Heart right ventricle (tissue), 16 donors: ENCODE data around the gene CTNND2. TPM values are rescaled to one million over a fixed set of nuclear protein-coding genes. Genes with fewer than 3 reads are reported as not detected.

Experiments used
- ATAC-seq, 8 donors: fragments of 200-7000 bp; cut with Tn5 transposase; one replicate each; pipeline ENCODE4 v1.9.1; 2020; ENCODE audit warnings: mild to moderate bottlenecking in 8 of 8, moderate library complexity in 8 of 8, moderate number of reproducible peaks in 1 of 8
- DNase-seq, 2 donors: peaks; one replicate each; pipeline ENCODE4 v3.0.0-alpha.2; 2020
- H3K27ac ChIP-seq, 10 donors: fragments of 200-600 bp; sonication (generic) in 2 of 10; one replicate each; pipeline versions ENCODE4 v1.5.0 to v1.8.0; 2020 to 2022; ENCODE audit warnings: mild to moderate bottlenecking in 3 of 10
- H3K27me3 ChIP-seq, 7 donors: fragments of 200-600 bp; one replicate each; pipeline ENCODE4 v1.8.0; 2021 to 2022; ENCODE audit warnings: mild to moderate bottlenecking in 2 of 7
- H3K36me3 ChIP-seq, 9 donors: fragments of 200-600 bp; sonication (generic) in 1 of 9; one replicate each; pipeline versions ENCODE4 v1.5.0 to v1.8.0; 2020 to 2022; ENCODE audit warnings: mild to moderate bottlenecking in 2 of 9
- H3K4me1 ChIP-seq, 9 donors: fragments of 200-600 bp; sonication (generic) in 1 of 9; one replicate each; pipeline versions ENCODE4 v1.5.0 to v1.8.0; 2020 to 2022; ENCODE audit warnings: mild to moderate bottlenecking in 4 of 9
- H3K4me3 ChIP-seq, 10 donors: fragments of 200-600 bp; sonication (generic) in 2 of 10; one replicate each; pipeline versions ENCODE4 v1.5.0 to v1.8.0; 2020 to 2022; ENCODE audit warnings: mild to moderate bottlenecking in 7 of 10, moderate library complexity in 2 of 10
- H3K9me3 ChIP-seq, 11 donors: fragments of 200-600 bp in 10 of 11; sonication (generic) in 2 of 11; one replicate each; pipeline versions ENCODE4 v1.5.0 to v1.8.0; 2013 to 2022; ENCODE audit warnings: mild to moderate bottlenecking in 2 of 11, control low read depth in 1 of 11, moderate library complexity in 1 of 11
- CTCF ChIP-seq, 9 donors: fragments of 200-600 bp; sonication (generic) in 2 of 9; IDR thresholded peaks; one replicate each; pipeline versions ENCODE4 v1.5.0 to v1.8.0; 2021 to 2022; ENCODE audit warnings: antibody characterized with exemption in 9 of 9, mild to moderate bottlenecking in 5 of 9, moderate library complexity in 1 of 9
- WGBS, 2 donors: extraction: QIAGEN DNeasy Blood & Tissue Kit; methylation state at CpG; one replicate each; pipeline ENCODE4 v1.1.7; 2013; ENCODE audit warnings: inconsistent platforms in 1 of 2; 5-methylcytosine and 5-hydroxymethylcytosine counted together
- intact Hi-C, 10 donors: fragments of 100-400 bp; cut with DNase I; formaldehyde crosslinking; loops; one replicate each; pipeline versions ENCODE4 v1.11.1 to v1.14.2; 2022
- polyA plus RNA-seq, 2 donors: library from polyadenylated mRNA; stranded (reverse); fragments of 200-250 nt; gene quantifications; one replicate each; pipeline ENCODE4 v1.2.3, GENCODE V29; 2013
- total RNA-seq, 10 donors: library from RNA; stranded (reverse); fragmentation: NEBNext Ultra II Directional in 3 of 10; extraction: Animal tissue kit (Norgen Biotek cat#: 25700) in 3 of 10; gene quantifications; one replicate each; pipeline versions ENCODE4 v1.2.1 to v1.2.4, GENCODE V29; 2021 to 2023
- donor health status: Arrhythmogenic right ventricular cardiomyopathy.
- donor health status: ischemic (EF 13 %, LVEDD 7.1; RV severe dilation, severe dysfunction).
- donor health status: healthy with polysubstance abuse.
- donor health status: DM: no; HTN: yes; CAD: no.
- donor health status: DM: no; HTN: no; CAD: no.
- donor health status: ischemic (EF 25% LVEDD 6.9; RV normal size, moderate dysfunction).
- donor health status: ischemic (EF 25% LVEDD 5.7; RV mildly dilated, moderate dysfunction).
- donor health status: healthy.
- donor health status: DM: yes; HTN: yes; CAD: no.
- donor health status: Ischemic cardiomyopathy.
- donor health status: ischemic (EF 35%, LVEDD 5.7; RV mildly dilated, moderate dysfunction).
- donor health status: nonischemic (EF 11% LVEDD 7.7; RV severe dilation, severe dysfunction).
- donor health status: DM: yes; HTN: yes; CAD: no.
- donor health status: PGD.
- donor health status: ischemic (EF 29% LVEDD 5.4; RV normal size, mild dysfunction).
- donor health status: nonischemic (EF 23%, LVEDD 6.1; RV moderate dilation, normal function).

CTNND2 gene
- total and polyA plus RNA-seq, 12 donors, result 1.1 to 29.6 (median 9.9) TPM

DNA sequence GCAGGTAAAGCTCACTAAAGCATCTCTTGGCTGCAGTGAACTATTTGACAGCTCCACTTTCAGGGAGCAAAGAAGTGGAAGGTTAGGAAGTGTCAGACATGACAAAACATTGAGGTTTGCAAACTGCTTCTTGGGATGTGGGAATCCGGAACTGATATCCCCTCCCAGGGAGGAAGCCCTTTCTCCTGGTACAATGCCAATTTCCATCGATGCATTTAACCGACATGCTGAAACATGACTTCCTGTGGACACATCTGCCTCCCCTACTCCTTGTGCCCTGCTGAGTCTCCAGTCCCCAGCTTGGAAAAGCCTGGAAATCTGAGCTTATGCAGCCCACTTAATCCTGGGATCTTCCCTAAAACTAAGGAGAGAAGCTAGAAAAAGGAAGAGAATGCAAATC, 820.1 kb downstream of the CTNND2 start:
- 27 to 56% methylated on average over 3 of the region's 3 CpGs for WGBS, 2 donors
- Histone ChIP-seq H3K9me3 (peaks cover 0 to 14% (median 2%) of the 10 kb centered on the region in 11 donors), H3K27me3 (peaks cover 0 to 3% (median 0%) of the 10 kb centered on the region in 7 donors), H3K4me3 (no peak overlapping the region), H3K36me3 (no peaks in the 10 kb centered on the region), H3K27ac (no peak overlapping the region), H3K4me1 (no peaks in the 10 kb centered on the region)
- no peak for TF ChIP-seq CTCF (IDR thresholded peaks at IDR 0.05)
- no peak for DNase-seq
- intact Hi-C loops, result no loop called here
- ATAC-seq, result no peak

DNA sequence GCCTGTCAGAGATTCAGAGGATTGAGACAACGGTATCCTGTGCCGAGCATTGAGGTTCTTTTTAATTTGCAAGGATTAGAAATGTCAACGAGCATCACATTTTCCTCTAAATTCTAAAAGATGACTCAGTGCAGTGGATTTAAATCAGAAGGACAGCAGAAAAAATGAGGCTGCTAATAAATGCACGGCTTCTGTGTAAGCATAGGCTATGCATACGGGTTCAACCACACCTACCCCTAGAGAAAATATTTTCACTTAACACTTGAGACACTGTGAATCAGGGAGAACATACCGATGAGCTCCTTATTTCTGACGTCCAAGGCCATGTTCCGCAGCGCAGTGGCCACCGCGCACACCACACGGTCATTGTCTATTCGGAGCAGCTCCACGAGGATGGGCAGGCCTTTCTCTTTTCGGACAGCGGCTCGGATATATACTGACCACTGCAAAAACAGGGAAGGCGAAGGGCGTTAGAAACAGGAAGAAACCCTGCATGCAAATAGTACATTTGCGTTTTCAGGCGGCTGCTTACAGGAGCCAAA, 821.8 kb downstream of the CTNND2 start:
- H3K4me1 ChIP-seq, result no peaks in the 10 kb centered on the region
- H3K27me3 ChIP-seq, result peaks cover 0 to 3% (median 0%) of the 10 kb centered on the region in 7 donors
- intact Hi-C loops, result no loop called here
- ATAC-seq (no peak), DNase-seq (no peak)
- WGBS, 2 donors, result 90 to 91% methylated on average over 21 of the region's 21 CpGs
- no peak overlapping the region for H3K4me3 ChIP-seq
- no peak overlapping the region for H3K27ac ChIP-seq
- H3K9me3 ChIP-seq, result peaks cover 0 to 5% (median 0%) of the 10 kb centered on the region in 11 donors
- H3K36me3 ChIP-seq, result no peaks in the 10 kb centered on the region
- TF ChIP-seq CTCF (IDR thresholded peaks at IDR 0.05), result no peak

DNA sequence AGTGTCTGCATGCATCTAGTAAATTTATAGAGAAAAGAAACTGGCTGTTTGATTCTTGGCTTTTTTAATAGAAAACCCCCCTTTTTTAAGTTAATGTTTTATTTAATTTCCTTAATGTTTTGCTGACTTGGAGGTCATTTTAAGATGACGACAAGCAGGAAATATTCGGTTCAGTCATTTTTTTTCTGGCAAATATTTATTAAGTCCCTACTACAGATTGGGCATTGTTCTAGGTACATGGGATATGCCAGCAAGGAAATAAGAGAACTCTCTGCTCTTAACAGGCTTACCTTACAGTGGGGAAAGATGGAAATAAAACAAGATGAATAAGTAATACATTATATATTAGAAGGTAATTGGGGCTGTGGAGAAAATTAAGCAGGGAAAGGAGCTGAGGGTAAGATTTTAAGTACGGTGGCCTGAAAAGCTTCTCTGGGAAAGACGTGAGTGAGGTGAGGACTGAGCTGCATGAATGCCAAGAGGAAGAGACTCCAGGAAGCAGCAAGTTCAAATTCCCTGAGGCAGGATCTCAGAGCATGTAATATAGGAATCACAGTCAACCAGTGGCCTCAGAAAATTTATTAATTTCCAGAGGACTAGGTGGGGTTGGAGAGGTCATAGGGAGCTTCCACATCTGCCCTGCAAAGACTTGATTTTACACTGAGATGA, 827.2 kb downstream of the CTNND2 start:
- intact Hi-C loops, result no loop called here
- Histone ChIP-seq H3K4me3 (no peak overlapping the region), H3K27me3 (peaks cover 0 to 3% (median 0%) of the 10 kb centered on the region in 7 donors), H3K36me3 (no peaks in the 10 kb centered on the region), H3K9me3 (no peaks in the 10 kb centered on the region), H3K27ac (no peak overlapping the region), H3K4me1 (no peaks in the 10 kb centered on the region)
- 71 to 82% methylated on average over 4 of the region's 4 CpGs for WGBS, 2 donors
- ATAC-seq (no peak), DNase-seq (no peak)
- TF ChIP-seq CTCF (IDR thresholded peaks at IDR 0.05), result no peak

GRCh38 chr5:11075035-11075805, 829.0 kb downstream of the CTNND2 start:
- peak in 1 of 9 donors; percentile 6 for TF ChIP-seq CTCF (IDR thresholded peaks at IDR 0.05)
- Histone ChIP-seq H3K4me1 (no peaks in the 10 kb centered on the region), H3K9me3 (peaks cover 0 to 5% (median 0%) of the 10 kb centered on the region in 11 donors), H3K27ac (no peak overlapping the region), H3K36me3 (no peaks in the 10 kb centered on the region), H3K4me3 (no peak overlapping the region), H3K27me3 (peaks cover 0 to 3% (median 0%) of the 10 kb centered on the region in 7 donors)
- DNase-seq (no peak), ATAC-seq (no peak)
- 67 to 75% methylated on average over 12 of the region's 12 CpGs for WGBS, 2 donors
- intact Hi-C loops, result no loop called here
